GM21786 (cell line): ENCODE measurements around the gene ZNF343.

Source experiments
- ATAC-seq: cut with Tn5 transposase; IDR thresholded peaks from one replicate; pipeline ENCODE4 v1.9.1; 2021; ENCODE audit not compliant: unreplicated experiment

ZNF343 gene

GRCh38 chr20:2475850-2476741 is 32.6 kb downstream of the ZNF343 start:
- ATAC-seq, result no peak

GRCh38 chr20:2473516-2473915 is 35.2 kb downstream of the ZNF343 start:
- ATAC-seq, result no peak

GRCh38 chr20:2470423-2471193 is 38.1 kb downstream of the ZNF343 start, which contains the start of gene SNRPB:
Gene SNRPB (minus strand): TSS chr20:2470789. CDS start chr20:2470690, 99 bp downstream.
- ATAC-seq, result peak; percentile 98

- ATAC-seq, result peak; percentile 15
Observed at GRCh38 chr20:2469991-2470422, 38.7 kb downstream of the ZNF343 start.

GRCh38 chr20:2468581-2469407 is 39.9 kb downstream of the ZNF343 start:
- ATAC-seq, result no peak

- ATAC-seq, result no peak
Observed at GRCh38 chr20:2467412-2467811, 41.3 kb downstream of the ZNF343 start.

GRCh38 chr20:2465100-2465499 is 43.6 kb downstream of the ZNF343 start:
- no peak for ATAC-seq

- ATAC-seq, result no peak
Observed at GRCh38 chr20:2463616-2464365, 44.9 kb downstream of the ZNF343 start.

GRCh38 chr20:2462484-2462883 is 46.2 kb downstream of the ZNF343 start:
- ATAC-seq, result no peak

GRCh38 chr20:2460752-2461424 is 47.8 kb downstream of the ZNF343 start:
- no peak for ATAC-seq

GRCh38 chr20:2459981-2460751 is 48.5 kb downstream of the ZNF343 start:
- no peak for ATAC-seq

- no peak for ATAC-seq
Observed at GRCh38 chr20:2458919-2459499, 49.7 kb downstream of the ZNF343 start.

GRCh38 chr20:2455771-2456497 is 52.8 kb downstream of the ZNF343 start:
- no peak for ATAC-seq

- ATAC-seq, result no peak
Observed at GRCh38 chr20:2453792-2454191, 54.9 kb downstream of the ZNF343 start.

- no peak for ATAC-seq
Observed at GRCh38 chr20:2451939-2452732, 56.6 kb downstream of the ZNF343 start.

- no peak for ATAC-seq
Observed at GRCh38 chr20:2451422-2451821, 57.3 kb downstream of the ZNF343 start.

- no peak for ATAC-seq
Observed at GRCh38 chr20:2449386-2449785, 59.3 kb downstream of the ZNF343 start.
